ENCODE data around the gene UBAP1L. TPM values are rescaled to one million over a fixed set of nuclear protein-coding genes. Genes with fewer than 3 reads are reported as not detected.

UBAP1L gene
- polyA plus RNA-seq, 3 donors from 2014 or later = 0.26 to 0.53 (median 0.43) TPM

GRCh38 chr15:65059931-65060596 is 54.9 kb downstream of the UBAP1L start:
- H3K27ac Mint-ChIP-seq = no peak overlapping the region
- no peaks in the 10 kb centered on the region for H3K4me1 Mint-ChIP-seq
- no peaks in the 10 kb centered on the region for H3K9me3 Mint-ChIP-seq
- no peaks in the 10 kb centered on the region for H3K36me3 Mint-ChIP-seq
- DNase-seq = no peak
- H3K27me3 Mint-ChIP-seq (ENCODE audit: low read depth in 3 of 3) = peaks cover 2 to 3% (median 3%) of the 10 kb centered on the region in 3 donors
- no peak overlapping the region for H3K4me3 Mint-ChIP-seq

DNA sequence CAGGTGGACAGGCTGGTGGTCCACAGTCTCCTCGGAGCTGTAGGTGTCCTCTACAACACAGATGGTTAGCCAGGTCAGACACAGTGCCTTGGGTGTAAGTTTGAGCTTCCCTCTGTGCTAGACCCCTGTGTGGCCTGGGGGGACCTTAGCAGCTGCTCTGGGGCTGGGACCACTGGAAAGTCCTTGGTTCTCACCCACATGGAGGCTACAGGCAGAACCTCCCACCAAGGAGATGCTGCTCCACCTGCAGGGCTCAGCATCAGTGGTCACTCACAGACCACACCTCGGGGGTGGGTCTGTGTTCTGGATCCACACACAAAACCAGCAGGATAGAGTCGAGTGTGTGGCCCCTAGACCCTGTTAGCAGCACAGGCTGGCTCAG is 55.6 kb downstream of the UBAP1L start:
- H3K4me3 Mint-ChIP-seq = no peak overlapping the region
- peaks cover 2 to 3% (median 3%) of the 10 kb centered on the region in 3 donors for H3K27me3 Mint-ChIP-seq (ENCODE audit: low read depth in 3 of 3)
- H3K4me1 Mint-ChIP-seq = no peaks in the 10 kb centered on the region
- no peak for DNase-seq
- no peak overlapping the region for H3K27ac Mint-ChIP-seq
- no peaks in the 10 kb centered on the region for H3K9me3 Mint-ChIP-seq
- no peaks in the 10 kb centered on the region for H3K36me3 Mint-ChIP-seq

GRCh38 chr15:65058394-65059368 is 56.3 kb downstream of the UBAP1L start:
- peaks cover 2 to 3% (median 3%) of the 10 kb centered on the region in 3 donors for H3K27me3 Mint-ChIP-seq (ENCODE audit: low read depth in 3 of 3)
- H3K27ac Mint-ChIP-seq = no peak overlapping the region
- no peaks in the 10 kb centered on the region for H3K4me1 Mint-ChIP-seq
- DNase-seq = no peak
- H3K36me3 Mint-ChIP-seq = no peaks in the 10 kb centered on the region
- H3K4me3 Mint-ChIP-seq = no peak overlapping the region
- no peaks in the 10 kb centered on the region for H3K9me3 Mint-ChIP-seq

- Mint-ChIP-seq H3K27ac (no peak overlapping the region), H3K27me3 (ENCODE audit: low read depth in 3 of 3) (peaks cover 0 to 3% (median 0%) of the 10 kb centered on the region in 3 donors), H3K36me3 (no peaks in the 10 kb centered on the region), H3K4me1 (no peaks in the 10 kb centered on the region), H3K4me3 (no peak overlapping the region), H3K9me3 (no peaks in the 10 kb centered on the region)
- no peak for DNase-seq
Observed at GRCh38 chr15:65057549-65057940, 57.5 kb downstream of the UBAP1L start.

DNA sequence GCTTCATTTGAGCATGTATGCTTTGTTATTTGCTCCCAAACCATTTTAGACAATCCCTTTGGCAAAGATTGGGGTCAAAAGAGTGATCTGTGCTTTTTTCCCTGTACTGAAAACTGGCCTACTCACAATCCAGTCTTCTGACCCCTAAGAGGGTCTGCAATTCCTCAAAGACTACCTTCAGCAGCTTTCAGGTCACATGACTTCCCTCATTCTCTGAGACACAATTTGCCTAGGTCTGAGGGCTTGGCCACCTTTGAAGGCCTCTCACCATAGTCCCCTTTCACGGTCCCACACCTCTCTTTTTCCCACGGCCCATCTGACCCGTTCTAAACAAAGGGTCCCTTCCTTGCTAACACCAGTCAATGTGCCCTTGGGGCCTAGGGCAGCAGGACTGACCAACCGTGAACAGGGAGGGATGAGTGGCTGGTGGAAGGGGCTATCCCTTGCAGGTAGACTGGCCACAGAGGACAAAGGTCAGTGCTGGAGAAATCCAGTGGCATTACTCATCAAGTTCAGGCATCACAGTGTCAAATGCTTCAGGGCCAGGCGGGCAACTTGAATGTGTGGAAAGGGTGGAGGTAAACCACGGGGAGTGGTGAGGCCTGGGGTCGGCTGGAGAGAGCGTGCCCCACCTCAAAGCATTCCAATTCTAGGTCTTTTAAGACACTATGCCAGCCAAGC is 58.0 kb downstream of the UBAP1L start:
- H3K9me3 Mint-ChIP-seq = no peaks in the 10 kb centered on the region

DNA sequence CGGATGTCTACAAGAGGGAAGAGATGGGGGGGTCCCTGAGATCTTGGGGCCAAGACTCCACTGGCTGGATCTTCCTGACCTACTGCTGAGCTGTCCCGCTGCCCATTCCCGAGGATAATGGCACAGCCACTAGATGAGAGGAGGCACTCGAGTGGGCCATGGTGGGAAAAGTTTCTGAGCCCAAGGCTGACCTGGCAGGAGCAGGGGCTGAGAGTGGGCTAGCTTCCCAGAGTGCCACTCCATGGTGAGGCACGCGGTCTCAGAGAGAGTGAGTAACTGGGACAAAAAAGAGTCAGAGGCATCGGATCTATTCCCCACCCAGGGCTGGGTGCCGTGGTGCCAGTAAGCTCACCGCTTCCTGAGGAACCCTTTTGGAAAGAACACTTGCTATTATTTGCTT is 58.9 kb downstream of the UBAP1L start:
- H3K27ac Mint-ChIP-seq = no peak overlapping the region
- H3K4me3 Mint-ChIP-seq = no peak overlapping the region
- H3K27me3 Mint-ChIP-seq (ENCODE audit: low read depth in 3 of 3) = no peaks in the 10 kb centered on the region
- H3K9me3 Mint-ChIP-seq = no peaks in the 10 kb centered on the region
- no peaks in the 10 kb centered on the region for H3K4me1 Mint-ChIP-seq
- no peaks in the 10 kb centered on the region for H3K36me3 Mint-ChIP-seq
- DNase-seq = no peak

More for the DNA sequence above, 58.0 kb downstream of the UBAP1L start:
- Mint-ChIP-seq H3K36me3 (no peaks in the 10 kb centered on the region), H3K4me1 (no peaks in the 10 kb centered on the region), H3K4me3 (no peak overlapping the region), H3K27me3 (ENCODE audit: low read depth in 3 of 3) (peaks cover 0 to 1% (median 0%) of the 10 kb centered on the region in 3 donors), H3K27ac (no peak overlapping the region)
- DNase-seq = no peak

DNA sequence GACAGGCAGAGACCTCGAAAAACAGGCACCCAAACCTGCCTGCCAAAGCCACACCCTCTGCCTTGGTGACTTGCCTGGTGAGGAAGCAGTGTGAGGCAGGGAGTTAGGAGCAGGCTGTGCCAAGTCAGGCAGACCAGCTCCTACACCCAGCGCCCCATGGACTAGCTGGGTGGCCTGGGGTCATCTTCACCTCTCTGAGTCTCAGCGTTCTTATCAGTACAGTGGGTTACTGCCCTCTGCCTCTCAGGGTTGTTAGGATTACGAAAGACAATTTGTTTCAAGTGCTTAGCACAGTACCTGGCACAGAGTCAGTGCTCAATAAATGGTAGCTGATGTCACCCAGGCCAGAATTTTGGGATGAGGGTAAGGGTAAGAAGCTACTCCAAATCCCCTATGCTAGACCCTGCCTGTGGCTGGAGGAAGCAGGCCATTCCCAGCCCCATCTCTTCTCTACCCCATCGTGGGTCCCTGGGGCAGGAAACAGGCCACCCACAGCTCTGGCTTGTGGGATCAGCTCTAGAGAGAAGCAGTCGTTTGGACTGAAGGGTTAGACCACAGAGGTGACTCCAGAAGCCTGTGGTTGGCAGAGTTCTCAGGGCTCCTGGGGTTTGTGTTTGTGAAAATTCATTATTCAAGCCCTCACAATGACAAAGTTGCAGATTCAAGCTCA is 59.7 kb downstream of the UBAP1L start:
- Mint-ChIP-seq H3K27me3 (ENCODE audit: low read depth in 3 of 3) (no peaks in the 10 kb centered on the region), H3K4me1 (peaks cover 0 to 2% of the 10 kb centered on the region in 2 donors), H3K36me3 (no peaks in the 10 kb centered on the region), H3K9me3 (no peaks in the 10 kb centered on the region), H3K4me3 (no peak overlapping the region), H3K27ac (peak overlapping the region in 1 of 6 donors; percentile 16)
- DNase-seq = no peak

- H3K36me3 Mint-ChIP-seq = no peaks in the 10 kb centered on the region
Observed at GRCh38 chr15:65054333-65055200, 60.4 kb downstream of the UBAP1L start.

GRCh38 chr15:65052956-65053355 is 62.0 kb downstream of the UBAP1L start:
- Mint-ChIP-seq H3K27me3 (ENCODE audit: low read depth in 3 of 3) (peaks cover 0 to 6% (median 2%) of the 10 kb centered on the region in 3 donors), H3K27ac (no peak overlapping the region), H3K36me3 (no peaks in the 10 kb centered on the region), H3K4me1 (peaks cover 14 to 18% of the 10 kb centered on the region in 2 donors), H3K4me3 (no peak overlapping the region), H3K9me3 (no peaks in the 10 kb centered on the region)
- DNase-seq = no peak

More at GRCh38 chr15:65054333-65055200, 60.4 kb downstream of the UBAP1L start:
- Mint-ChIP-seq H3K4me3 (no peak overlapping the region), H3K4me1 (peaks cover 7 to 10% of the 10 kb centered on the region in 2 donors), H3K27ac (no peak overlapping the region), H3K9me3 (no peaks in the 10 kb centered on the region), H3K27me3 (ENCODE audit: low read depth in 3 of 3) (peaks cover 0 to 2% (median 0%) of the 10 kb centered on the region in 3 donors)
- DNase-seq = peak; percentile 37 to 49 (median 38)

- DNase-seq = no peak
- Mint-ChIP-seq H3K36me3 (no peaks in the 10 kb centered on the region), H3K27ac (peak overlapping the region in 1 of 6 donors; percentile 50), H3K27me3 (ENCODE audit: low read depth in 3 of 3) (peaks cover 0 to 6% (median 2%) of the 10 kb centered on the region in 3 donors), H3K9me3 (no peaks in the 10 kb centered on the region), H3K4me3 (no peak overlapping the region), H3K4me1 (peaks cover 14 to 18% of the 10 kb centered on the region in 2 donors)
Observed at GRCh38 chr15:65051266-65051665, 63.7 kb downstream of the UBAP1L start.

GRCh38 chr15:65050270-65050669 is 64.7 kb downstream of the UBAP1L start:
- H3K36me3 Mint-ChIP-seq = no peaks in the 10 kb centered on the region
- H3K4me3 Mint-ChIP-seq = peak overlapping the region in 4 of 5 donors; percentile 48 to 86 (median 64)
- H3K27me3 Mint-ChIP-seq (ENCODE audit: low read depth in 3 of 3) = peaks cover 0 to 6% (median 2%) of the 10 kb centered on the region in 3 donors
- peaks cover 14 to 18% of the 10 kb centered on the region in 2 donors for H3K4me1 Mint-ChIP-seq
- peak overlapping the region in 2 of 6 donors; percentile 16 to 77 for H3K27ac Mint-ChIP-seq
- no peaks in the 10 kb centered on the region for H3K9me3 Mint-ChIP-seq
- no peak for DNase-seq

DNA sequence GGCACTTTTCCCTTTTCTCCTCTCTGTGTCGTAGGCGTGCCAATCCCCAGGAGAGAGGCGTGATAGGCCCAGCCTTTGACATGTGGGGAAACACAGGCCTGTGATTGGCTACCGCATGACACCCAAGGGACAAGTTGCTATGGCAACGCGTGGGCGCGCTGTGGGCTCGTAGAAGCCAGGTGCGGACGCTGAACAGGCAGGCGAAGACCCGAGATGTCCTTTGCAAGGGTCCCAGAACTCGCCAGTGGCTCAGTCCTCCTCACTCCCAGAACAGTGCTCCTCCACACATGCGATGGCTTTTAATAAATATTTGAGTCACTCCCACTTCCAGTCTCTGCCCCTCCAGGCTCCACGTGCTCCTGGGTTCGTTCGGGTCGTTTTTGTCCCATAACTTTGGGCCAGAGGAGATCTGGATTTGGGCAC is 65.6 kb downstream of the UBAP1L start:
- peak overlapping the region; percentile 48 to 86 (median 66) for H3K4me3 Mint-ChIP-seq
- H3K4me1 Mint-ChIP-seq = peaks cover 14 to 18% of the 10 kb centered on the region in 2 donors
- H3K36me3 Mint-ChIP-seq = no peaks in the 10 kb centered on the region
- H3K27ac Mint-ChIP-seq = peak overlapping the region in 4 of 6 donors; percentile 28 to 65 (median 40)
- peak; percentile 82 to 86 (median 85) for DNase-seq
- peaks cover 2 to 6% (median 2%) of the 10 kb centered on the region in 3 donors for H3K27me3 Mint-ChIP-seq (ENCODE audit: low read depth in 3 of 3)
- H3K9me3 Mint-ChIP-seq = no peaks in the 10 kb centered on the region

Measured in immature natural killer cell (primary cell).